HG03064 (cell line): ENCODE results near the gene MRPL53.
"Not testable (repeated sequence)": the region's sequence is repeated elsewhere in the genome, so short reads cannot be mapped to it uniquely, and the experiment has no call there.

Experiments
- ATAC-seq: cut with Tn5 transposase; IDR thresholded peaks from one replicate; pipeline ENCODE4 v1.9.1; 2021; ENCODE audit warnings: low read depth; ENCODE audit not compliant: unreplicated experiment

The MRPL53 gene

GRCh38 chr2:74502720-74503505, 30.4 kb upstream of the MRPL53 start:
- no peak for ATAC-seq

GRCh38 chr2:74502147-74502719, 29.8 kb upstream of the MRPL53 start:
- ATAC-seq: no peak

GRCh38 chr2:74501335-74502071, 29.0 kb upstream of the MRPL53 start:
- no peak for ATAC-seq

- ATAC-seq: no peak
Measured at GRCh38 chr2:74500578-74500946, 28.1 kb upstream of the MRPL53 start.

- no peak for ATAC-seq
Measured at GRCh38 chr2:74499940-74500577, 27.6 kb upstream of the MRPL53 start.

- no peak for ATAC-seq
Measured at GRCh38 chr2:74499267-74499939, 26.9 kb upstream of the MRPL53 start, which contains the start of gene LBX2. TSS of gene LBX2 (minus strand) at chr2:74499603. CDS start at chr2:74499537, 66 bp downstream.

GRCh38 chr2:74498500-74499266, 26.2 kb upstream of the MRPL53 start:
- ATAC-seq: no peak

GRCh38 chr2:74497777-74498499, 25.5 kb upstream of the MRPL53 start:
- ATAC-seq: no peak

GRCh38 chr2:74496997-74497776, 24.7 kb upstream of the MRPL53 start:
- no peak for ATAC-seq

- ATAC-seq: no peak
Measured at GRCh38 chr2:74495440-74495839, 23.0 kb upstream of the MRPL53 start.

GRCh38 chr2:74493546-74493945, 21.1 kb upstream of the MRPL53 start:
- ATAC-seq: no peak

- ATAC-seq: no peak
Measured at GRCh38 chr2:74491648-74492544, 19.4 kb upstream of the MRPL53 start.

GRCh38 chr2:74489906-74490305, 17.4 kb upstream of the MRPL53 start:
- no peak for ATAC-seq

GRCh38 chr2:74488643-74489481, 16.4 kb upstream of the MRPL53 start:
- ATAC-seq: no peak

GRCh38 chr2:74486141-74486540, 13.7 kb upstream of the MRPL53 start:
- no peak for ATAC-seq

GRCh38 chr2:74483675-74484164, 11.2 kb upstream of the MRPL53 start:
- not testable (repeated sequence) for ATAC-seq
